Measurements from ENCODE around the gene CDCA5. TPM values are rescaled to one million over a fixed set of nuclear protein-coding genes. Genes with fewer than 3 reads are reported as not detected.

CDCA5 gene
- total RNA-seq, 1 experiment from 2014 or later, result 72.1 TPM

GRCh38 chr11:65040847-65041622, 42.8 kb downstream of the CDCA5 start, which contains the start of gene SAC3D1 (continued):
- no peak for TF ChIP-seq EGR1 (IDR thresholded peaks at IDR 0.05; ENCODE audit: low read depth)
- TF ChIP-seq EZH2 (IDR thresholded peaks at IDR 0.05), result no peak
- TF ChIP-seq ZFX (IDR thresholded peaks at IDR 0.05), result no peak
- no peak for TF ChIP-seq YY1 (IDR thresholded peaks at IDR 0.05; ENCODE audit: extremely low read depth, insufficient replicate concordance, low read depth, low read length)

- no peaks in the 10 kb centered on the region for H3K9me3 ChIP-seq (ENCODE audit: control insufficient read depth in 1 of 2, insufficient read depth in 1 of 2, low read depth in 1 of 2, low read length in 2 of 2)
- no peak for DNase-seq (ENCODE audit: low read depth, low spot score)
- ChIA-PET RAD21 (ENCODE audit: low non-redundant PET in 1 of 2, low total read pairs in 2 of 2, uncharacterized antibody in 2 of 2, unreplicated experiment in 2 of 2) (no interaction called here), CTCF (interaction anchor here (1.6 kb wide), 1 partner anchor 27 kb away, joined by 9 read pairs; the partner anchor contains the start of gene ARL2), POLR2A (interaction anchor here (0.9 to 1.7 kb wide), 3 partner anchors 10 to 71 kb away, joined by 4 to 5 read pairs (median 5); partner anchors contain the start of gene TM7SF2)
- TF ChIP-seq POLR2A (IDR thresholded peaks at IDR 0.05; ENCODE audit: borderline replicate concordance, extremely low read depth, insufficient read depth, insufficient read length), result peak; percentile 27
- TF ChIP-seq RAD21 (IDR thresholded peaks at IDR 0.05; ENCODE audit: low read depth), result no peak
- H3K36me3 ChIP-seq (ENCODE audit: control insufficient read depth in 1 of 2, insufficient read depth in 2 of 2, low read length in 2 of 2), result peaks cover 2 to 8% of the 10 kb centered on the region in 2 experiments; a peak in 2 of 4 replicates
- H3K9me2 ChIP-seq (ENCODE audit: insufficient read depth), result no peaks in the 10 kb centered on the region
- peaks cover 32 to 38% of the 10 kb centered on the region in 2 experiments for H3K4me1 ChIP-seq (ENCODE audit: control insufficient read depth in 1 of 2, insufficient read depth in 2 of 2, low read length in 2 of 2)
- no peaks in the 10 kb centered on the region for H4K20me1 ChIP-seq (ENCODE audit: insufficient read depth)
- H2AFZ ChIP-seq (ENCODE audit: low read depth, low read length, poor library complexity, severe bottlenecking), result no peak overlapping the region
- no peaks in the 10 kb centered on the region for H3K27me3 ChIP-seq (ENCODE audit: insufficient read depth, low read length)
- peak overlapping the region; percentile 92 for H3K4me2 ChIP-seq (ENCODE audit: low read length)
- ATAC-seq, result no peak
- peak overlapping the region; percentile 83 to 92 for H3K4me3 ChIP-seq (replicated peaks in 1 of 2; ENCODE audit: low read depth in 1 of 2, low read length in 2 of 2)
- H3K27ac ChIP-seq (ENCODE audit: low read depth, low read length), result peak overlapping the region; percentile 97
- peaks cover 25% of the 10 kb centered on the region for H3K79me2 ChIP-seq (ENCODE audit: insufficient read depth, low read length)
- BruUV-seq (replicated peaks), result no TSS peak
- intact Hi-C loops (cut with micrococcal nuclease), result loop anchor here (5.0 kb wide), 1 partner anchor 42 kb away; the partner anchor contains the start of genes CDCA5 and ZFPL1
- H3K9ac ChIP-seq (ENCODE audit: low read length), result peak overlapping the region; percentile 91
These were observed 43.4 kb downstream of the CDCA5 start for GRCh38 chr11:65040520-65040846.

GRCh38 chr11:65036931-65037330, 46.9 kb downstream of the CDCA5 start:
- H3K9ac ChIP-seq (ENCODE audit: low read length), result no peak overlapping the region
- H3K36me3 ChIP-seq (ENCODE audit: control insufficient read depth in 1 of 2, insufficient read depth in 2 of 2, low read length in 2 of 2), result no peaks in the 10 kb centered on the region
- no peaks in the 10 kb centered on the region for H3K9me2 ChIP-seq (ENCODE audit: insufficient read depth)
- H3K27ac ChIP-seq (ENCODE audit: low read depth, low read length), result no peak overlapping the region
- DNase-seq (ENCODE audit: low read depth, low spot score), result no peak
- ChIA-PET POLR2A (no interaction called here), CTCF (no interaction called here), RAD21 (ENCODE audit: low non-redundant PET in 1 of 2, low total read pairs in 2 of 2, uncharacterized antibody in 2 of 2, unreplicated experiment in 2 of 2) (no interaction called here)
- H3K9me3 ChIP-seq (ENCODE audit: control insufficient read depth in 1 of 2, insufficient read depth in 1 of 2, low read depth in 1 of 2, low read length in 2 of 2), result no peaks in the 10 kb centered on the region
- TF ChIP-seq CEBPB (IDR thresholded peaks at IDR 0.05; ENCODE audit: low read depth) (no peak), SP1 (IDR thresholded peaks at IDR 0.05; ENCODE audit: low read depth) (no peak), EGR1 (IDR thresholded peaks at IDR 0.05; ENCODE audit: low read depth) (no peak), CTCF (IDR thresholded peaks at IDR 0.05 in 2 of 3, conservative IDR thresholded peaks at IDR 0.05 in 1 of 3; ENCODE audit: borderline replicate concordance in 1 of 3, insufficient read depth in 1 of 3, low read depth in 2 of 3, low read length in 2 of 3) (no peak), RAD21 (IDR thresholded peaks at IDR 0.05; ENCODE audit: low read depth) (no peak), EZH2phosphoT487 (IDR thresholded peaks at IDR 0.05; ENCODE audit: borderline replicate concordance) (no peak), ZBTB33 (IDR thresholded peaks at IDR 0.05; ENCODE audit: extremely low read depth, insufficient replicate concordance, low read length) (no peak)
- intact Hi-C loops (cut with micrococcal nuclease), result no loop called here
- no peaks in the 10 kb centered on the region for H3K27me3 ChIP-seq (ENCODE audit: insufficient read depth, low read length)
- H3K4me3 ChIP-seq (replicated peaks in 1 of 2; ENCODE audit: low read depth in 1 of 2, low read length in 2 of 2), result no peak overlapping the region
- peaks cover 16 to 17% of the 10 kb centered on the region in 2 experiments for H3K4me1 ChIP-seq (ENCODE audit: control insufficient read depth in 1 of 2, insufficient read depth in 2 of 2, low read length in 2 of 2)
- no peak overlapping the region for H3K4me2 ChIP-seq (ENCODE audit: low read length)
- no TSS peak for BruUV-seq (replicated peaks)
- H3K79me2 ChIP-seq (ENCODE audit: insufficient read depth, low read length), result peaks cover 4% of the 10 kb centered on the region
- no peak for ATAC-seq
- no peak overlapping the region for H2AFZ ChIP-seq (ENCODE audit: low read depth, low read length, poor library complexity, severe bottlenecking)
- no peaks in the 10 kb centered on the region for H4K20me1 ChIP-seq (ENCODE audit: insufficient read depth)
